ENCODE results near the gene LONRF2. TPM values are rescaled to one million over a fixed set of nuclear protein-coding genes. Genes with fewer than 3 reads are reported as not detected.

The LONRF2 gene
- total RNA-seq, 2 donors from 2014 or later = 0.21 to 1.6 TPM

- no peak for DNase-seq
- ATAC-seq = no peak
- intact Hi-C loops (cut with DNase I, micrococcal nuclease) = no loop called here
Measured at GRCh38 chr2:100245681-100246080, 76.6 kb downstream of the LONRF2 start.

- no peak for ATAC-seq
- intact Hi-C loops (cut with DNase I, micrococcal nuclease) = loop anchor here in 1 of 2 donors (5.0 kb wide), 1 partner anchor 683 kb away; no protein-coding TSS in a partner anchor
- no peak for DNase-seq
Measured at GRCh38 chr2:100244881-100245605, 77.3 kb downstream of the LONRF2 start.

GRCh38 chr2:100243631-100244030 is 78.7 kb downstream of the LONRF2 start:
- ATAC-seq (no peak), DNase-seq (no peak)
- intact Hi-C loops (cut with DNase I, micrococcal nuclease) = loop anchor here in 1 of 2 donors (5.0 kb wide), 1 partner anchor 681 kb away; no protein-coding TSS in a partner anchor

- ATAC-seq (peak; percentile 65), DNase-seq (peak; percentile 36 to 73)
- intact Hi-C loops (cut with DNase I, micrococcal nuclease) = loop anchor here in 1 of 2 donors (5.0 kb wide), 1 partner anchor 681 kb away; no protein-coding TSS in a partner anchor
Measured at GRCh38 chr2:100242891-100243619, 79.2 kb downstream of the LONRF2 start.

GRCh38 chr2:100242476-100242875 is 79.8 kb downstream of the LONRF2 start:
- DNase-seq = peak in 1 of 2 donors; percentile 15
- ATAC-seq = no peak
- intact Hi-C loops (cut with DNase I, micrococcal nuclease) = loop anchor here in 1 of 2 donors (5.0 kb wide), 1 partner anchor 680 kb away; no protein-coding TSS in a partner anchor

- ATAC-seq = no peak
- DNase-seq = no peak
- intact Hi-C loops (cut with DNase I, micrococcal nuclease) = loop anchor here in 1 of 2 donors (5.0 kb wide), 1 partner anchor 679 kb away; no protein-coding TSS in a partner anchor
Measured at GRCh38 chr2:100241236-100241635, 81.1 kb downstream of the LONRF2 start.

GRCh38 chr2:100240386-100240785 is 81.9 kb downstream of the LONRF2 start:
- intact Hi-C loops (cut with DNase I, micrococcal nuclease) = loop anchor here in 1 of 2 donors (5.0 kb wide), 1 partner anchor 678 kb away; no protein-coding TSS in a partner anchor
- ATAC-seq (no peak), DNase-seq (no peak)

GRCh38 chr2:100239486-100240210 is 82.7 kb downstream of the LONRF2 start:
- intact Hi-C loops (cut with DNase I, micrococcal nuclease) = loop anchor here in 1 of 2 donors (5.0 kb wide), 1 partner anchor 677 kb away; no protein-coding TSS in a partner anchor
- DNase-seq = no peak
- ATAC-seq = no peak

- intact Hi-C loops (cut with DNase I, micrococcal nuclease) = no loop called here
- DNase-seq (no peak), ATAC-seq (no peak)
Measured at GRCh38 chr2:100238471-100238870, 83.8 kb downstream of the LONRF2 start.

- ATAC-seq (no peak), DNase-seq (no peak)
- intact Hi-C loops (cut with DNase I, micrococcal nuclease) = no loop called here
Measured at GRCh38 chr2:100237770-100238169, 84.5 kb downstream of the LONRF2 start.

- DNase-seq = no peak
- ATAC-seq = no peak
- intact Hi-C loops (cut with DNase I, micrococcal nuclease) = no loop called here
Measured at GRCh38 chr2:100237163-100237562, 85.1 kb downstream of the LONRF2 start.

GRCh38 chr2:100236166-100236565 is 86.1 kb downstream of the LONRF2 start:
- intact Hi-C loops (cut with DNase I, micrococcal nuclease) = no loop called here
- DNase-seq (no peak), ATAC-seq (no peak)

- DNase-seq (no peak), ATAC-seq (no peak)
- intact Hi-C loops (cut with DNase I, micrococcal nuclease) = no loop called here
Measured at GRCh38 chr2:100235581-100235980, 86.7 kb downstream of the LONRF2 start.

GRCh38 chr2:100235098-100235497 is 87.2 kb downstream of the LONRF2 start:
- no peak for ATAC-seq

GRCh38 chr2:100234141-100234540 is 88.2 kb downstream of the LONRF2 start:
- DNase-seq (no peak), ATAC-seq (no peak)
- intact Hi-C loops (cut with DNase I, micrococcal nuclease) = no loop called here

More at GRCh38 chr2:100235098-100235497, 87.2 kb downstream of the LONRF2 start:
- intact Hi-C loops (cut with DNase I, micrococcal nuclease) = no loop called here
- DNase-seq = peak in 1 of 2 donors; percentile 31

GRCh38 chr2:100233061-100233460 is 89.2 kb downstream of the LONRF2 start:
- ATAC-seq (no peak), DNase-seq (no peak)
- intact Hi-C loops (cut with DNase I, micrococcal nuclease) = no loop called here

- DNase-seq (no peak), ATAC-seq (no peak)
- intact Hi-C loops (cut with DNase I, micrococcal nuclease) = no loop called here
Measured at GRCh38 chr2:100230754-100231153, 91.5 kb downstream of the LONRF2 start.

- ATAC-seq = no peak
- intact Hi-C loops (cut with DNase I, micrococcal nuclease) = no loop called here
- no peak for DNase-seq
Measured at GRCh38 chr2:100228967-100229366, 93.3 kb downstream of the LONRF2 start.

- intact Hi-C loops (cut with DNase I, micrococcal nuclease) = no loop called here
- ATAC-seq = no peak
- no peak for DNase-seq
Measured at GRCh38 chr2:100228415-100228814, 93.9 kb downstream of the LONRF2 start.

Data from left colon (tissue), 2 donors.